NCI-H187 (cell line): ENCODE data around the gene RTL5.

Experiments used
- DNase-seq, 2 experiments: peaks; one replicate each; lab custom pipeline; 2025; lab: John Stamatoyannopoulos, UW

Gene RTL5

GRCh38 chrX:72130156-72130761, 1.5 kb downstream of the RTL5 start:
- DNase-seq = no peak

- DNase-seq = no peak
These were observed 2.1 kb downstream of the RTL5 start for GRCh38 chrX:72129661-72130060.

- no peak for DNase-seq
These were observed 2.8 kb downstream of the RTL5 start for GRCh38 chrX:72128881-72129280.

GRCh38 chrX:72128183-72128834, 3.4 kb downstream of the RTL5 start:
- DNase-seq = no peak

- DNase-seq = no peak
These were observed 4.4 kb downstream of the RTL5 start for GRCh38 chrX:72127332-72127731.

- DNase-seq = peak; percentile 53 to 71
These were observed 5.1 kb downstream of the RTL5 start for GRCh38 chrX:72126539-72127140.

- DNase-seq = no peak
These were observed 5.7 kb downstream of the RTL5 start for GRCh38 chrX:72126048-72126415.

- DNase-seq = no peak
These were observed 6.2 kb downstream of the RTL5 start for GRCh38 chrX:72125331-72126047.

- no peak for DNase-seq
These were observed 7.0 kb downstream of the RTL5 start for GRCh38 chrX:72124540-72125201.

- no peak for DNase-seq
These were observed 8.1 kb downstream of the RTL5 start for GRCh38 chrX:72123471-72124185.

- no peak for DNase-seq
These were observed 8.9 kb downstream of the RTL5 start for GRCh38 chrX:72122621-72123337.

- no peak for DNase-seq
These were observed 10.3 kb downstream of the RTL5 start for GRCh38 chrX:72121383-72121782.

GRCh38 chrX:72120837-72121236, 10.9 kb downstream of the RTL5 start:
- no peak for DNase-seq

- DNase-seq = no peak
These were observed 14.0 kb downstream of the RTL5 start for GRCh38 chrX:72117636-72118210.

- DNase-seq = no peak
These were observed 16.3 kb downstream of the RTL5 start for GRCh38 chrX:72115380-72115779.

GRCh38 chrX:72114807-72115206, 16.9 kb downstream of the RTL5 start:
- no peak for DNase-seq

- no peak for DNase-seq
These were observed 17.4 kb downstream of the RTL5 start for GRCh38 chrX:72114306-72114705.

GRCh38 chrX:72113461-72113860, 18.3 kb downstream of the RTL5 start:
- DNase-seq = no peak

- no peak for DNase-seq
These were observed 20.6 kb downstream of the RTL5 start for GRCh38 chrX:72110876-72111708.
